HG02840 (cell line): ENCODE data around the gene CBX6.
"Not testable (repeated sequence)": the region's sequence is repeated elsewhere in the genome, so short reads cannot be mapped to it uniquely, and the experiment has no call there.

Experiments
- ATAC-seq: cut with Tn5 transposase; IDR thresholded peaks from one replicate; pipeline ENCODE4 v1.9.1; 2021; ENCODE audit warnings: mild to moderate bottlenecking, moderate library complexity, moderate number of reproducible peaks; ENCODE audit not compliant: unreplicated experiment, low FRiP score

CBX6 gene

GRCh38 chr22:38872172-38872830 is at the start of gene CBX6:
TSS of gene CBX6 (minus strand) at chr22:38872216. CDS start at chr22:38872190, 26 bp downstream.
- peak; percentile 64 for ATAC-seq

GRCh38 chr22:38921806-38922205 is 49.8 kb upstream of the CBX6 start:
- ATAC-seq: no peak

- ATAC-seq: no peak
Observed at GRCh38 chr22:38921120-38921519, 49.1 kb upstream of the CBX6 start.

- ATAC-seq: no peak
Observed at GRCh38 chr22:38919631-38920190, 47.7 kb upstream of the CBX6 start.

GRCh38 chr22:38911434-38911833 is 39.4 kb upstream of the CBX6 start:
- ATAC-seq: no peak

- ATAC-seq: no peak
Observed at GRCh38 chr22:38907767-38908166, 35.8 kb upstream of the CBX6 start.

- no peak for ATAC-seq
Observed at GRCh38 chr22:38906052-38906451, 34.0 kb upstream of the CBX6 start.

- not testable (repeated sequence) for ATAC-seq
Observed at GRCh38 chr22:38904052-38904617, 32.1 kb upstream of the CBX6 start.

GRCh38 chr22:38901111-38901641 is 29.2 kb upstream of the CBX6 start:
- no peak for ATAC-seq

- ATAC-seq: no peak
Observed at GRCh38 chr22:38900677-38901076, 28.7 kb upstream of the CBX6 start.

GRCh38 chr22:38891256-38891655 is 19.2 kb upstream of the CBX6 start:
- ATAC-seq: no peak

- ATAC-seq: no peak
Observed at GRCh38 chr22:38890377-38890776, 18.4 kb upstream of the CBX6 start.

GRCh38 chr22:38886333-38886732 is 14.3 kb upstream of the CBX6 start:
- no peak for ATAC-seq

- ATAC-seq: no peak
Observed at GRCh38 chr22:38882972-38883622, 11.1 kb upstream of the CBX6 start.

GRCh38 chr22:38881997-38882879 is 10.2 kb upstream of the CBX6 start:
- ATAC-seq: no peak

GRCh38 chr22:38881464-38881871 is 9.5 kb upstream of the CBX6 start:
- no peak for ATAC-seq

GRCh38 chr22:38879961-38880360 is 7.9 kb upstream of the CBX6 start:
- ATAC-seq: no peak

GRCh38 chr22:38879108-38879729 is 7.2 kb upstream of the CBX6 start:
- no peak for ATAC-seq

GRCh38 chr22:38878001-38878400 is 6.0 kb upstream of the CBX6 start:
- no peak for ATAC-seq
